ENCODE results near the gene FLNB. TPM values are rescaled to one million over a fixed set of nuclear protein-coding genes. Genes with fewer than 3 reads are reported as not detected.

Gene FLNB
- total and polyA plus RNA-seq, 2 of the 4 experiments (the other 2 are of a cell fraction) = 78.0 to 136 TPM

DNA sequence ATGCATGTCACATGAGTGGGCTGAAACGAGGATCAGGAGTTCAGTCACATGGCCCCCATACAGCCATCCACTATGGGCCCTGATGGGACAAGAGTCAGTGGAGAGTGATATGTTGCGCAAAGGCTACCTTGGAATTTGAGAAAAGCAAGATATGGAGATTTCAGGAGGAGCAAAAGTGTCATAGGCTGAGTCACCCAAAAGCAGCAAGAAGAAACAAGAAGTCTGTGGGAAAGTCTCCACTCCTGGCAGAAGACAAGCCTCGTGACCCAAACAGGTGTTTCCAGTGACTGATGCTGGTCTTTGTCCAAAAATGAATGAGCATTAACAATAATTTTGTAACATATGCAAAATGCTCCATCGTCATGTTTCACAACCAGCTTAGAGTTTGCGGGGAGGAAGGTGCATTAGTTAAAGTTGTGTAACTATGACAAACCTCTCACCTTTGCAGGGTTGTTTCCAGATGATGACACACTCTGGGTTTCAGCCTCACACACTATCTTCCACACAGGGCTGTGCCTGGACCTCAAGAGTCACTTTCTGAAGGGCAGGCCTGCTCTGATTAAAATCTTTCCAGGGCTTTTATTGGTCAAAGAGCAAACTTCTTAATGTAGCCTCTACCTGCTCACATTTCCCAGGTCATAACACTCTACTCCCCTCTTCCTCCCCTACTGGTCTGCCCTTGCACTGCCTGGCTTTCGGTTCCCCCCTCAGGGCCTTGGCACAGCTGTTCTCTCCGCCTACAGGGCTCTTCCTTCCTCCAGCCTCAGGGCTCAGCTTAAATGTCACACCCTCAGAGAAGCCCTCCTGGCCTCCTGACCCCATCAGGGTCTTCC, 206.5 kb downstream of the FLNB start:
- no peak overlapping the region for H2AFZ ChIP-seq (replicated peaks; ENCODE audit: low read length, poor library complexity)
- no peak overlapping the region for H2BK120ac ChIP-seq (ENCODE audit: low read depth, low read length)
- H3K4ac ChIP-seq (ENCODE audit: low read depth, low read length) = no peak overlapping the region
- no peaks in the 10 kb centered on the region for H4K20me1 ChIP-seq (ENCODE audit: insufficient read depth, low read length)
- no peak overlapping the region for H3K4me3 ChIP-seq (ENCODE audit: insufficient read depth, low read depth, low read length)
- no peaks in the 10 kb centered on the region for H3K36me3 ChIP-seq (ENCODE audit: control insufficient read depth, insufficient read depth, low read length)
- CTCF ChIA-PET = no interaction called here
- TF ChIP-seq USF2 (IDR thresholded peaks at IDR 0.05; ENCODE audit: low read depth, low read length) (0 out of 2 replicates have a peak, but pooled peaks have one; percentile 15), CEBPB (IDR thresholded peaks at IDR 0.05; ENCODE audit: low read depth, low read length) (peak; percentile 79), NFE2L2 (IDR thresholded peaks at IDR 0.05; ENCODE audit: low read depth, low read length) (no peak)
- H3K9ac ChIP-seq (ENCODE audit: low read depth, low read length) = no peak overlapping the region
- H3K9me1 ChIP-seq (ENCODE audit: insufficient read depth, low read length) = no peaks in the 10 kb centered on the region
- no peak overlapping the region for H3K14ac ChIP-seq (replicated peaks; ENCODE audit: low read depth, low read length)
- no peak overlapping the region for H2AK5ac ChIP-seq (ENCODE audit: low read depth, low read length)
- no peak overlapping the region for H4K5ac ChIP-seq (ENCODE audit: low read depth, low read length)
- no peak overlapping the region for H2BK20ac ChIP-seq (ENCODE audit: low read depth, low read length)
- H2BK15ac ChIP-seq (ENCODE audit: low read depth, low read length) = no peak overlapping the region
- peaks cover 2% of the 10 kb centered on the region; the same call in 1 of the 2 replicates for H3K4me1 ChIP-seq (ENCODE audit: control insufficient read depth, insufficient read depth, low read length)
- no peaks in the 10 kb centered on the region for H3K9me3 ChIP-seq (ENCODE audit: control insufficient read depth, insufficient read depth, low read length)
- no peaks in the 10 kb centered on the region for H3K79me1 ChIP-seq (ENCODE audit: low read depth in 1 of 2, low read length in 2 of 2)
- dilution Hi-C loops (cut with HindIII; ENCODE audit: low sequenced_read_pairs, unreplicated experiment) (no loop called here), intact Hi-C loops (cut with micrococcal nuclease) (loop anchor here (5.0 kb wide), 2 partner anchors 37 to 252 kb away; no protein-coding TSS in a partner anchor), in situ Hi-C loops (cut with MboI; ENCODE audit: low sequenced_read_pairs) (no loop called here)
- no peak overlapping the region for H3K23ac ChIP-seq (ENCODE audit: low read depth, low read length)
- DNase-seq (peak; percentile 42), ATAC-seq (ENCODE audit: low read depth) (no peak)
- no peak overlapping the region for H4K8ac ChIP-seq (ENCODE audit: low read depth in 2 of 2, low read length in 2 of 2)
- no peak overlapping the region for H3K27ac ChIP-seq (ENCODE audit: insufficient read depth, low read length)
- POLR2A ChIA-PET (ENCODE audit: unreplicated experiment) = no interaction called here
- H3K18ac ChIP-seq (ENCODE audit: low read depth, low read length) = no peak overlapping the region
- no peak overlapping the region for H2AK9ac ChIP-seq (replicated peaks; ENCODE audit: low read depth, low read length, poor library complexity)
- peaks cover 34% of the 10 kb centered on the region for H3K27me3 ChIP-seq (ENCODE audit: control insufficient read depth, insufficient read depth, low read length)
- H4K91ac ChIP-seq (ENCODE audit: insufficient read depth, low read depth, low read length) = no peak overlapping the region
- no peak overlapping the region for H2BK5ac ChIP-seq (ENCODE audit: low read depth, low read length, poor library complexity, severe bottlenecking)
- H3K4me2 ChIP-seq (ENCODE audit: low read depth, low read length) = no peak overlapping the region
- no peak overlapping the region for H3K56ac ChIP-seq (ENCODE audit: extremely low read depth, insufficient read depth, low read length)
- BruUV-seq (replicated peaks) = no TSS peak
- WGBS, 2 experiments (ENCODE audit: extremely low coverage in 2 of 2, insufficient read length in 1 of 2) = 92% methylated on average over 2 of the region's 7 CpGs; no CpG with 5 or more reads in 1 of the 2 experiments
